GM19351 (cell line): Measurements from ENCODE around the gene CSTF1.
"Not testable (repeated sequence)": the region's sequence is repeated elsewhere in the genome, so short reads cannot be mapped to it uniquely, and the experiment has no call there.

Experiments used
- ATAC-seq: cut with Tn5 transposase; IDR thresholded peaks from one replicate; pipeline ENCODE4 v1.9.1; 2021; ENCODE audit warnings: mild to moderate bottlenecking, moderate library complexity; ENCODE audit not compliant: unreplicated experiment

CSTF1 gene

DNA sequence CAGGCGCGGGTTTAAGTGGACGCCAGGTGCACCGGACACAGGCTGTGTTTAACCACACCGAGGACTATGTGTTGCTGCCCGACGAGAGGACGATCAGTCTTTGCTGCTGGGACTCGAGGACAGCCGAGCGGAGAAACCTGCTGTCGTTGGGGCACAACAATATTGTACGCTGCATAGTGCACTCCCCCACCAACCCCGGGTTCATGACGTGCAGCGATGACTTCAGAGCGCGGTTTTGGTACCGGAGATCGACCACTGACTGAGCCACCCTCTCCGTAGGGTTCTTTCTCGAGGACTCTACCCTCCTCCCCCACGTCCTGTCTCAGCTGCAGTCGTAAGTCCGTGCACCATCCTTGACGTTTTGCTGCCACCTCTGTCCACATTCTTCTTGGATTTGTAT lies 11.0 kb downstream of the CSTF1 start:
- ATAC-seq = no peak

DNA sequence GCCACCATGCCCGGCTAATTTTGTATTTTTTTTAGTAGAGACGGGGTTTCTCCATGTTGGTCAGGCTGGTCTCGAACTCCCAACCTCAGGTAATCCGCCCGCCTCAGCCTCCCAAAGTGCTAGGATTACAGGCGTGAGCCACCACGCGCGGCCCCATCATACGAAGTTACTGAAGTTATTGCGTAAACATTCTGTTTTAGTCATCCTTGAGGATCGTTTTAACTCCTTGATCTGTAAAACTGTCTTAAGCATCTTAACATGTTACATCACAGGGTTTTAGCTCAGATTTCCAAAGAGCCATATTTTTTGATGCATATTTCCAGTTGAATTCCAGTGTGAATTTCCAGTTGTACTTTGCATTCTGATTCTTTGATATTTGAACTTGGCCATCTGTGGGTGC lies 12.9 kb downstream of the CSTF1 start:
- not testable (repeated sequence) for ATAC-seq

DNA sequence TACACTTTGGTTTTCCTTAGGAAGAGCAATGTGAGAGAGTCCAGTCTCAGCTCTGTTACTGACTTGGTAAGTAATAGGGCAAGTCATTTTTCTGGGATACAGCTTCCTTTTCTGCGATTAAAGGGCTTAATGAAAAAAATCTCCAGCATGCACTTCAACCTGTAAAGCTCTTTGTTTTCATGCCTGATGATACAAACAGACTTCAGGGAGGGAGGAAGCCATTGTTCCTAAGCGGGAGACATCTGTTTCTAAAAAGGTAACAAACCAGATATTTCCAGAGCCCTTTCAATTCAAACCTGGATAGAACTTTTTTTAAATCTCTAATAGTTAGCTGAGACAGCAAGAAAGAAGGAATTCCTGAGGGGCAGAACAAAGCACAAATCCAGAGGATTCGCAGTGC lies 14.5 kb downstream of the CSTF1 start:
- no peak for ATAC-seq

DNA sequence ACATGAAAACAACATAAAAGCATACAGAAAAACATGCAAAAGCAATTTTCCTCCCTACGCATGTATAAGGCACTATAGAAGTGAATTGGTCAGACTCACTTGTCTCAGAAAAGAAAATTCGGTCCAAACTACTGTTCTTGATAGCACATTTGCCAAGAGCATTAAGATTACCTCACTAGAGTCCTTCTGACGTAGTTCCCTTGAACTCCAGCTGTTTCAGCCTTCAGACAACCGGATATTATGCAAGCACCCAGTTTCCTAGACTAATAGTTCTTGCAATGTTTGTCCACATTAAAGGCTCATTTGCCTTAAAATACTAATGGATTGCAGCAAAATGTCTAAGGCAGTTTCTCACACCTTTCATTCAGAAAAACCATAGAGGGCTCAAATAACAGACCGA lies 17.1 kb downstream of the CSTF1 start:
- no peak for ATAC-seq

DNA sequence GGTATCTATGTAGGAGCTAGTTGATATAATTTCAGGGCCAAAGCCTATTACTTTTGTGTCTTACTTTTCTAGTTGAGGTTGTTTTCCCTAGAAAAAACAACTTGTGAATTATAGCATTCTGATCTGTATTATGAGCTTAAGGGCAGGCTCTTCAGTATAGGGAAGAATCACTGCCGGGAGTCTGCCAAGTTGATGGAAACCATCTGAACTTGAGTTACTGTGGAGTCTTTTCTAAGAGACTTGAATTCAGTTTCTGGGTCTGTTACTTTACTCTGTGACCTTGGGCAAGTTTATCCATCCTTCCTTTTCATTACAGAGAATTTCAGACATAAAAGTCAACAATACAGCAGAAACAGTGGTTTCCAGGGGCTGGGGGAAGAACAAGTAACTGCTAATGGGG lies 17.5 kb downstream of the CSTF1 start:
- no peak for ATAC-seq

DNA sequence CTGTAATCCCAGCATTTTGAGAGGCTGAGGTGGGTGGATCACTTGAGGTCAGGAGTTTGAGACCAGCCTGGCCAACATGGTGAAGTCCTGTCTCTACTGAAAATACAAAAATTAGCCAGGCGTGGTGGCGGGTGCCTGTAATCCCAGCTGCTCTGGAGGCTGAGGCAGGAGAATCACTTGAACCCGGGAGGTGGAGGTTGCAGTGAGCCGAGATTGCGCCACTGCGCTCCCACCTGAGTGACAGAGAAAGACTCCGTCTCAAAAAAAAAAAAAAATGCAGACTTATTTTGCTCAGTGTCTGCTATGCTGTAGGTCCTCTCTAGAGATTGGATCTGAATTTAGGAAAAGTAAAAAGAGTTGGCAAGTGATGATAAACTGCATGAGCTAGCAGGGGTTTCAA lies 18.8 kb downstream of the CSTF1 start:
- ATAC-seq = not testable (repeated sequence)

DNA sequence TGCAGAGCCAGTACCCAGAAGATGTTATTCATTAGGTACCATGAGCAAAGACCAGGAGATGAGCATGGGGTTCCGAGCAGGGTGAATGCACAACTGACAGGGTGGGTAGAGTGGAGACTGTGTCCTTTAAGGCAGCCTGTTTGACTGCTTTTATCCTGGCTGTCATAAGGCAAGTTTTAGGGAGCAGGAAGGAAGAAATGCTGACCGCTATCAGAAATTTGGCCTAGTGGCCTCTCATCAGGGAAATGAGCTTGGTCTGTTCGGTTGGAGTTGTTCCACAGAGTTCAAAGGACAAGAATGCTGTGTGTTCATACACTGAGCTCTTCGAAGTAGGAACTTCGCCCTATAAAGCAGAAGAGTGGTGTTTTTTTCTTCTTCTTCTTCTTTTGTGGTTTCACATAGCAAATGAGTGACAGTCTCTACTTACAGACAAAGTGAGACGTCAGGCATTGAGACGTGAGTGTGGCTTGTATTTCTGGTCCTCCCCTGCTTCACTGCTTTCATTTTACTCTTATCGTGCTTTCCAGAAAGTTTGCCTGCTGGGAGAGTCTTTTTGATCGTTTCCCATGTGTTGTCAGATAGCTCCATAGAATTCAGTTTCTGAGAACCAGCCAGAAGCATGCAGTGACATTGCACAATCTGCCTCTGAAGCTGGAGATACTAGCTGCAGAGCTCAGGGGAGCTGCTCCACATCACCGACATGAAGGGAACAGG lies 19.5 kb downstream of the CSTF1 start, which contains the start of gene CASS4:
CASS4 (plus strand) TSS at position 502 of the 714 bp plus-strand sequence; CDS start at position 701, 199 bp downstream.
- peak; percentile 80 for ATAC-seq

DNA sequence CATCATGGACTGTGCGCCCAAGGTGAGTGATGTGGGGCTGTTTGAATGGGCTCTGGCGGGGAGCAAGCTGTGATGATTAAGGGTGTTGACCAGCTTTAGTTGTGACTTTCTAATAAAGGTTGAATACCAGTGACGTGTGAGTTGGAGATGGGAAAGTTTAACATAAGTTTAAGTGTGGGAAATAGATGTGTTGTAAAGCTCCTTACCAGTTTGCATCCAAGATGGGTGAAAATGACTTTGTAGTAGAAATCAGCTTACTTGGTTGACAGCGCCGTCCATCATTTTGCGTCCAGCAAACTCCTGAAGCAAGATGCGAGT lies 20.0 kb downstream of the CSTF1 start:
- no peak for ATAC-seq

DNA sequence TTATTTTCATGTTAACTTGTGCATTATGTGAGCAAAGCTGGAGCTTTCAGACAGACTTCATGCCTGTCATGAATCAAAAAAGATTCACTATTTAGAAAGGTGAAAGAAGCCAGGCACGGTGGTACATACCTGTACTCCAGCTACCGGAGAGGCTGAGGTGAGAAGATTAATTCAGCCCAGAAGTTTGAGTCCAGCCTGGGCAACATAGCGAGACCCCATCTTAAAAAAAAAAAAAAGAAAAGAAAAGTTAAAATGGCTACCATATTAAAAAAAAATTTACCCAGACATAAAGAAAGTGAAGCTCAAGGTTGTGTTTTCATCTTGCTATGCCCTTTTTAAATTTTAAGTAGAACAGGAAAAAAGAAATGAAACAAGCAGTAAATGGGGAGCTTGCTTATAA lies 20.5 kb downstream of the CSTF1 start:
- no peak for ATAC-seq

DNA sequence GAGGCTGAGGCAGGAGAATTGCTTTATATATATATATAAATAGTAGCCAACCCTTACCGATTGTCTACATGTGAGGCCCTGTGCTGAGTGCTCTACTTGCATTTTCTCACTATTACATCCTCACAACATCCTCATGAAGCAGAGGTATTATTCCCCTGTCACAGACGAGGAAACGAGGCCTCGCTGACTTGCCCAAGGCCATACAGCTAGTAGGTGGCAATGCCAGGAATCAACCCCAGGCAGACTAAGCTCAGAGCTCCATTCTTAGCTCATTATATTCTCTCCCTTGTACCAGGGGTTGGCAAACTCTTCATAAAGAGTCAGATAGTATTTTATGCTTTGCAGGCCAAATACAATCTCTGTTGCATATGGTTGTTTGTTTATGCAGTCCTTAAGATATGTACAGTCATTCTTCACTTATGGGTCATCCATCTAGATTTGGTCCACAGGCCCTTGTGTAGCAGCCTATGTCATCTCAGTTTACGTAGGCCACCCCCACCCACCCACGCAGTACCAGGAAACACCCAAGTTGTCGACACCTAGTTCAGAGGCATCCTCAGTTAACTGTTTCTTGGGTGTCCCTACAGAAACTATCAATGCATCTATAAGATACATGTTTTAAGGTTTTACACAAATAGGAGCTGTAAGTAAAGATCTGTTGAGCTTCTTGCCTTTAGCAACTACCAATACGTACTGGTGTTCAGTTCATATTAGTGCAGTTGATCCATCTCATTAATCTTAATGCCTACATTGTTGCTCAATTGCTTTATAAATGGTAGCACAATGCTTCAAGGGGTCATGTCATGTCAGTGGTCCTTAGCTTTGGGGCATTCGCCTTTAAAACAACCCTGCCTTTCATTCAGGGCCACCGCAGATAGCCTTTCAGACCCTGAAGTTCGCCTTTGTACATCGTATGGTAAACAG lies 22.7 kb downstream of the CSTF1 start:
- ATAC-seq = no peak

DNA sequence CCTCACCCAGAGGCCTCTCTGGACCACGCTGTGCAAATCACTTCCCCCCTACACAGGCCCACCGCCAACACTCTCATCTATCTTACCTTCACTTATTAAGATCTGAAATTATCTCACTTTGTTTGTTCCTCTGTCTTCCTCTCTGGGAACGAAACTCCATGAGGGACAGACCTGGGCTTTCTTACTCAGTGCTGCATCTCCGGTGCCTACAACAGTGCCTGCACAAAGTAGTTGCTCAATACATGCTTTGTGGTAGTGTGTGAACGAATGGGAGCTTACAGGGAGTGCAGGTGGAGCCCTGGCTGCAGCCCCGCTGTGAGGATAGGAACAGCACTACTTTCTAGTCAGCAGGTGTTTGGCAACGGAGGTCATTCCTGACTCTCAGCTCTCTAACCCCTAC lies 25.0 kb downstream of the CSTF1 start:
- ATAC-seq = no peak

DNA sequence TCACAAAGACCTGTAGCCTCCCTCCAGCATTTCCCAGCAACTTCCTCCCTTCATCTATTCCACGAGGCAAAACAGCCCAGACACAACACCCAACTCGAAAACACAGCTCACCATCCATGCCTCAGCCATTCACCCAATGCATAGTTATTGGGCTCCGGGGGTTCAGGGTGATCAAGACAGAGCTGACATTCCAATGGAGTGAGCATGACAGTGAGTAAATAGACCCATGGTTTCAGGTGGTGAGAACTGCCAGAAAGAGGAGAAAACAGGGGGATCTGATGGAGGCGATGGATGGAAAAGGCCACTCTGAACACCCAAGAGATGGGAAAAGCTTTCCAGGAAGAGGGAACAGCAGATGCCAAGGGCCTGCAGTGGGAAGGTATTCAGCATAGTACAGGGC lies 25.5 kb downstream of the CSTF1 start:
- ATAC-seq = no peak

DNA sequence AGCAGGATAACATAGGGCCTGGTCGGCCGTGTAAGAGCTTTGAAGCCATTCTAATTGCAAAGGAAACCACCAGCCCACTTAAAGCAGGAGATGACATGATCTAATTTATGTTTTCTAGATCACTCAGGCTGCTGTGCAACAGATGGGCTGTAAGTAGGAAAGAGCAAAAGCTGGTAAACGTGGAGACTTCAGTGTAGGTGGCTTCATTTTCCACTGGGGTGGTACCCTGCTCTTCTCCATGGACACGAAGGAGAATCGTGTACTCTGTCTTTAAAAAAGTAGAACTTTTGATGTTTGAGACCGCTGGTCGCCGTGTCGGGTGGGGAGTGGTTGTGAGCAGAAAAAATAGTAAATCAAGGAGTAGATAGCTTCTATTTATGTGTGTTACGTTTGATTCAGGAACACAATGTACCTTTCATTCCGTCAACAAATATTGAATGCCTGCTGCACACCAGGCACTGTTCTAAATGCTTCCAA lies 26.0 kb downstream of the CSTF1 start:
- ATAC-seq = no peak

DNA sequence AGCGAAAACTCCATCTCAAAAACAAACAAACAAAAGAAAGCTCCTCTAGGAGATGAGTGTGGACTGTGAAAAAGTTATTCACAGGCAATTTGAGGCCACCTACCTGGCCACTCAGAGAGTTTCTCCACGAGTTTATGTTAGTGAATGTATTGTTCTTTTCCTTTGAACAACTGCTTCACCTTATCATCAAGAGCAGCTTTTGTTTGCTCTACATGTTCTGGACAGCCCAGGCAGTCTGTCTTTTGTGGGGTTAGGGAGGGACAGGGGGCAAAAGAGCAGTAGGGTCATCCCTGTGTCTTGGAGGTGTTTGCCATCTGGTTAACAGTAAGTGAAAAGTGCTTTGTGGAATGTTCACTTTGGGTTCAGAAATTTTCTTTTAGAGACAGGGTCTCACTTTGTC lies 27.6 kb downstream of the CSTF1 start:
- no peak for ATAC-seq

DNA sequence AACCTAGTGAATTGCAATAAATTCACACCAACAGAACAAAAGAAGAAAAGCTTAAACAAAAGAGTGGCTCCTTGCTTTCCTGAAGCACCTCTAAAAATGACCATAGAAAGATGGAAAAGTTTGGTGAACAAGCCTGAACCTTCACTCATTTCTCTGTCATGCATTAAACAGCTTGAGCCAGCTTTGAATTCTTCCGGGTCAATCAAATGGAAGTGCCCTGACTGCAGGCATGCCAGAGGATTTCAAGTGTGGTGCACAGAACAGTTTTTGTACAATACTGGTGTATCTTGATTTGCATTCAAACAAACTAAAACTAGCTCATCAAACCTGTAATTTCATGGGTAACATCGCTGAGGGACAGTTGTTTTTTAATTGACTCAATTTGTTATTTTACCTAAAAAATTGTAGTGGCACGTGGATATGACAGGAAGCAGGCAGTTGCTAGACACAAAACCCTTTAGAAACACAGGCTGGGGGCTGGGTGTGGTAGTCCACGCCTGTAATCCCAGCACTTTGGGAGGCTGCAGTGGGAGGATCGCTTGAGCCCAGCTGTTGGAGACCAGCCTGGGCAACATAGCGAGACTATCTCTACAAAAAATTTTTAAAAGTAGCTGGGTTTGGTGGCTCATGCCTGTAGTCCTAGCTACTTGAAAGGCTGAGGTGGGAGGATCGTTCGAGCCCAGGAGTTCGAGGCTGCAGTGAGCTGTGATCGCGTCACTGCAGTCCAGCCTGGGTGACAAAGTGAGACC lies 28.7 kb downstream of the CSTF1 start:
- no peak for ATAC-seq

DNA sequence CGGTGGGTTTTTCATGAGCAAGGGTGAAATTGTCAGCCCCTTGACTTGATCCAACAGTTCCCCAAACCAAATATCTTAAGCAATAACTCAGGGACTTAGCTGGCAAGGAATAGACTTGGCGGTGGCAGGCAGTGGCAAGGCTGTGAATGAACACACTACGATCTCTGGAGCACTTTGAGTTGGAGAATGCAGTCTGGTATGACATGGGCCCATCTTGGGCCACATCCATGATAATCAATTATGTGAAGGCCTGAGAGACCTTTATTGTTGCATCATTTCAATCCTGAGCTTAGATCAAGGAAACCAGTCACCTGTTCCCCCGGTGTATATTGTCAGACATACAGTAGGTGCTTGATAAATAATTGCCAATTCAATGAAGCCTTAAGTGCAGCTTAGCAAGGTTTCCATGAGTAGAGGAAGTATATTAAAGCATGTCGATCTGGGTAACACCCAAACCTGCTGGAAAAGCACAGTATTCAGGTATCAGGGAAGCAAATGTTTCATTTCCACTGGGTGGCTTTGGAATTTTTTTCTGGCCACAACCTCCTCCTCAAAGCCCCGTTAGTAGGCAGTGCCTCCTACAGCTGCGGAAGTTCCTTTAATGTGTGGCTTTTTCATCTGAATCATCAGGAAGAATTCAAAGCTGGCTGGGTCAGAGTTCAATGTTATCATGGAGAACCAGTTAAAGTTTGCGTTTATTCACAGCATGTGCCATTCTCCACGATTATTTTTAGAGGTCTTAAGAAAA lies 29.8 kb downstream of the CSTF1 start:
- ATAC-seq = no peak

DNA sequence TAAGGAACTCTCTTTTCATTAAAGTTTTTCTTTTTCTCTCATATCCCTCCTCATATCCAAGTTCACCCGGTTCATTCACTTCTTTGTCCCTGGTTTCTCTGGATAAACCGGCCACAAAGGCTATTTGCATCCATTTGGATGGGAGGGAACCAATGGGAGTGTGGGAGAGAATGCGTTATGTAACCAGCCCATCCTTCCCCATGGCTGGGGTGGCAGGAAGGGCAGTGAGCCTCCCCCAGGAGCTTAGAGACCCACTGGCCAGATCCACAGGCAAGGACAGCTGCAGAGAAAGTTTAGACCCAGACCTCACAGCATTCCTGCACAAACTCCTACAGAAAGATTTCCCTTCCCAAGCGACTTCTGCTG lies 30.4 kb downstream of the CSTF1 start:
- ATAC-seq = no peak

DNA sequence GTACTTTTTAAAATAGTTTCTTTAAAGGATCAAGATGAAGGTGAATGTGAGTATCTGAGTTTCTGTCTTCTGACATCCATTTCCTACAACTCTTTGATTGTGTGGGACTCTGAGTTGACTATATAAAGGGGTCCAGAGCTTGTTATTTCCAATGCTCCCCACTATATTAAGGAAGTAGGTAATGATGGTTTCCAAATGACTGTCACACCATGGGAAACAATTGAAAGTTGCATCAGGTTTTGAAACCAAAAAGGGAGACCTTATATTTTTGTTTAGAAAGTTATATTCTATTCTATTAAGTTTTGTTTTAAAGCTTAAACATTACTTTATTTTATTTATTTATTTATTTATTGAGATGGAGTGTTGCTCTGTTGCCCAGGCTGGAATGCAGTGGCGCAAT lies 30.8 kb downstream of the CSTF1 start:
- ATAC-seq = no peak

DNA sequence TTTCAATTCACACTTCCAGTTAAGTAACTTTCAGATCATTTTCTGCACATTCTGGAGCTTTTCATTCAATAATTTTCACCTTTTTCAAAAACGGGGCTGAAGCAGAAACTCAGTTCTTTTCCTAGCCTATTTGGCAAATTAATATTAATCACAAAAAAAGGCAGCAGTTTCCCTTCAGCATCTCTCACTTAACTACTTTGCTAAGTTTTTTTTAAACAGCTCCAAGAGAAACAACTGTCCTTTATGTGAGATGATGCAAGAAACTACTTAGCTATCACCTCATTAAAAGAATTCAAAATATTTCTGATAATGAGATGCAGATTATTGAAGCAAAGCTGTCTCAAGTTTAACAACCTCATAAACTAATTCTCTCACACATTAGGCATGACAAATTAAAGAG lies 31.4 kb downstream of the CSTF1 start:
- no peak for ATAC-seq

DNA sequence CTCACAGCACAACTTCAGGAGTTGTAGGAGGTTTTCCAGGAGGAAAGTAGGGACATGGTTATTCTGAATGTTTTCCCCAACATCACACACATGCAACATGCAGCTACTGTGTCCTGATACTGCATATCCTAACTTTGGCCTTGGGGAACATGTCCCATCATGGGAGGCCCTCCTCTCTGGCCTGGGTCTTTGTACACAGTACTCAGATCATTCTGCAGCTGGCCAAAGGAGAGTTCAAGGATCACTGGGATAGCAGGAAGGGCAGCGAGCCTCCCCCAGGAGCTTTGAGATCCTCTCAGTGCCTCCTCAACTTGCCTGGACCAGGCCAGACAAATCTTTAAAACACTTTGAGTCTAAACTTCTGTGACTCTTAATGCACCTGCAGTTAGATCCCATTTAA lies 32.5 kb downstream of the CSTF1 start:
- no peak for ATAC-seq

DNA sequence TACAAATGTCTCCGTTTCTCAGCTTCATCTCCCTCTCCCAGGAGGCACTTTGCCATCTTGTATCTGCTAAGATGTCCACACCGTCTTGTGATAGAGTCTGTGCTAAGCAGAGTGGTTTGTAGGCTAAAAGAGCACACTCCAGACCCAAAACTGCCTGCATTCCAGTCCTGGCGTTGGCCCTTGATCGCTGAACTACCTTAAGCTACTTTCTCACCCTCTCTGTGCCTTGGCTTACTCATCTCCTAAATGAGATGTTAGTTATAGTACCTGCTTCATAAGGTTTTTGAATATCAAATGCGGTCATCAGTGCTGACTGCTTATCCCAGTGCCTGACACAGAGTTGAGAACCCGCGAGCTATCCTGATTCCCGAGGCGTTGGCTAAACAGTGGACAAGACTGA lies 33.6 kb downstream of the CSTF1 start:
- no peak for ATAC-seq
